ENCODE results near the gene SYTL1.

GRCh38 chr1:27314737-27315136 is 27.1 kb upstream of the SYTL1 start:
- no peak for TF ChIP-seq EZH2 (optimal IDR thresholded peaks at IDR 0.05; ENCODE audit: low read depth, low read length)
- TF ChIP-seq CTCF (IDR thresholded peaks at IDR 0.05; ENCODE audit: low read length): no peak
- no peak for TF ChIP-seq EZH2phosphoT487 (IDR thresholded peaks at IDR 0.05; ENCODE audit: low read length)

Measured in MM.1S (cell line).